AG20443 (cell line): Measurements from ENCODE around the gene GLRA1.
"Not testable (repeated sequence)": the region's sequence is repeated elsewhere in the genome, so short reads cannot be mapped to it uniquely, and the experiment has no call there.

Experiments
- DNase-seq: peaks from one replicate; pipeline ENCODE4 v3.0.0; 2012; ENCODE audit warnings: low spot score, mixed read lengths

Gene GLRA1

GRCh38 chr5:151885138-151885908 lies 39.3 kb downstream of the GLRA1 start:
- no peak for DNase-seq

DNA sequence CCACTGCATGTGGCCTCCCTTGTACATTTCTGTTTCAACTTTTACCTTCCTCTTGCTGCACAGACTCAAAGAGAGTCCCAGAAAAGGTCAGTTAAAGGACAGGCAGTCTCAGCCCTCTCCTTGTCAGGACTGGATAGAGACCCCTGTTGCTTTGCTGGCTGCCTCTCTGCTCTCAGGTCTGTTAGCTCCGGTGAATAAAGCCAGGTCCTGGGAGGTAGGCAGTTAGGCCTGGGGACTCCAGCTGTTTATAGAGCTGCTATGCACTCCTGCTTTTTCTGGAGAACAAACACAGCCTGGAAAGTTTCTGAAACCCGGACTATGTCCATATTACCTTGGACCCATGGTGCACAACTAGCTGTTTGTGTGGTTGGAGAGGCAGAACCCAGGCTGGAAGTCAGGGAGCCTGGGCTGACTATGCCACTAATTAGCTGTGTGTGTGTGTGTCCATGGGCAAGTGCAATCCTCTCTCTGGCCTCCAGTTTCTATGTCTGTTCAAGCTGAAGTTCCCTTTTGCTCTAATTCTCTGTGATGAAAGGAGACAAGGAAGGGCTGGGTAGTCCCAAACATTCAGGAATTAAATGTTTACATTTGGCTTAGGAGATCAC lies 42.9 kb downstream of the GLRA1 start:
- DNase-seq: no peak

GRCh38 chr5:151880324-151880723 lies 44.3 kb downstream of the GLRA1 start:
- no peak for DNase-seq

- DNase-seq: no peak
Observed at GRCh38 chr5:151873701-151874100, 51.0 kb downstream of the GLRA1 start.

- DNase-seq: no peak
Observed at GRCh38 chr5:151872701-151873100, 52.0 kb downstream of the GLRA1 start.

- peak; percentile 67 for DNase-seq
Observed at GRCh38 chr5:151870820-151871219, 53.8 kb downstream of the GLRA1 start.

- no peak for DNase-seq
Observed at GRCh38 chr5:151870271-151870670, 54.4 kb downstream of the GLRA1 start.

DNA sequence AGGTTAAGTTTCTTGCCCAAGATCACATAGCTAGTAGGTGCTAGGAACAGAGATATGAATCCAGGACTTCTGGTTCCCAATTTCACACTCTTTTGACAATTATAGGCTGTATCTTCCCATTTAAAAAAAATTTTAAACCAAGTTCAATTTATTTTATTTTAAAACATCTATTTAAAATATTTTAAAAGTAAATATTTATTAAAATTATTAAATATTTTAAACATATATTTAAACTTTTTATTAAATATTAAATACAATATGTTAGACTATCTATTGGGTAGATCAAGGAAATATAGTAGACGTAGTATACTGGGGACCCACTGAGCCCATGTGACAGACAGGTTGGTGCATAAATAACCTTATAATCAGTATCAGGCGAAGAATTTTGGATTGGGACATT lies 54.8 kb downstream of the GLRA1 start:
- no peak for DNase-seq

GRCh38 chr5:151868451-151868850 lies 56.2 kb downstream of the GLRA1 start:
- DNase-seq: no peak

DNA sequence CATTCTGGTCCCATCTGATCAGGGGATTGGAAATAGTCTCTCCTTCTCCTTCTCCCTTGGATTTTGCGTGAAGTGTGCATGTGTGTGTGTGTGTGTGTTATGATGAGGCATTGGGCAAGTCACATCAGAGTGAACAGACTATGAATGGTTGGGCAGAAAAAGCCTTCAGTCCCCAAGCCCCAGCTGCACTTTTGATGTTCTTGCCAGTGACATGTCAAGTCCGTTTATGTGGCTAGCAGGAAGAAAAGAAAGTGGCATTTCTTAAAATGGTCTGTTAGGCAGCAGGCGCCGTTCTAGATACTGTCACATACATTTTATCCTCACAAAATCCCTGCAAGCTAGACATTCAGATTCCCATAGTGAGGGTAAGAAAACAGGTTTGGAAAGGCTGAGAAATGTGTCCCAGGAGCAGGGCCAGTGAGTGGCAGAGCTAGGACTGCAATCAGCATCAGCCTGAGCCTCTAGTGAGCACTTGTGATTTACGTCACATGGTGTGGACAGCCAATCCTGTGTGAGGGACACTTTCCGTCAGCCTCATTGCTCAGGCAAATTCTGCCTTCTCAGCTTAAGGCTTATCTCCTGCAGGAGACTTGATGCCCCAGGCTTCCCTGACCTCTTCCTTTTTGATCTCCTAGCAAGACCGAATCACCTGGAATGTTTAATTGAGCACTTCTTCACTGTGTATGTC lies 60.4 kb downstream of the GLRA1 start:
- DNase-seq: no peak

GRCh38 chr5:151863566-151863965 lies 61.1 kb downstream of the GLRA1 start:
- DNase-seq: no peak

DNA sequence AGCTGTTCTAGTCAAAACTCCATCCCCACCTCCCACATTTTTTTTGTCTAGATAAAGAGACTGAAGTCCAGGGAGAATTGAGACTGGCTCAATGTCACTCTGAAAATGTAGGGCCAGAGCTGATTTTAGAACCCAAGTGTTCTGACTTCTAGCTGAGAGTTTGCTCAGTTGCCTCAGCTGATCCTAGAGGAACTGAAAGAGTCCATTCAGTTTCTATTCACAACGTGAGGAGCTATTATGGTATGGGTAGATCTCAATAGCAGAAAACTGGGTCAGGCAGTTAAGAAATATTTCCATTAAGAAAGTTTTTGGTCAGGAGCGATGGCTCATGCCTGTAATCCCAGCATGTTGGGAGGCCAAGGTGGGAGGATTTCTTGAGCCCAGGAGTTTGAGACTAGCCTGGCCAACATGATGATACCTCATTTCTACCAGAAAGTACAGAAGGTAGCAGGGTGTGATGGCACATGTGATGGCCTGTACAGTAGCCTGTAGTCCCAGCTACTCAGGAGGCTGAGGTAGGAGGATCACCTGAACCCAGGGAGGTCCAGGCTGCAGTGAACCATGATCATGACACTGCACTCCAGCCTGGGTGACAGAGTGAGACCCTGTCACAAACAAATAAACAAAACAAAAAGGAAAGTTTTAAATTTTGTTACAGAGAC lies 61.7 kb downstream of the GLRA1 start:
- DNase-seq: no peak

- not testable (repeated sequence) for DNase-seq
Observed at GRCh38 chr5:151860867-151861266, 63.8 kb downstream of the GLRA1 start.

DNA sequence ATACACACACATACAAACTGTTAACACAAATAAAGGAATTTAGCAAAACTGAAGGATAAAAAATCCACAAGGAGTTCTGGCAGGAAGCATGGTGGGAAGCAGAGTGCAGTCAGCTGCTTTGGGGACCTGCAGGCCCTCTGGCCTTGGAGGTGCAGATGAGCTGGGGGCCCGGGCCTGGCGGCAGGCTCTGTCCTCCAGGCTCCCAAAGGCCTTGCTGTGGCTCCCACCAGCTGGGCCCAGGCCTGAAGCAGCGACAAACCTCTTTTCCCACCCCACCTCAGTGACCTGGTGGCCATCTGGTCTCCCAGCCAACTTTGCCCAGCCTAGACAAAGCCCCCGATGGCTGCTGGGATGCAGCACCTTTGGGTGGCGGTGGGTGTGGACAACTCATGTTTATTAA lies 67.8 kb downstream of the GLRA1 start:
- DNase-seq: no peak

DNA sequence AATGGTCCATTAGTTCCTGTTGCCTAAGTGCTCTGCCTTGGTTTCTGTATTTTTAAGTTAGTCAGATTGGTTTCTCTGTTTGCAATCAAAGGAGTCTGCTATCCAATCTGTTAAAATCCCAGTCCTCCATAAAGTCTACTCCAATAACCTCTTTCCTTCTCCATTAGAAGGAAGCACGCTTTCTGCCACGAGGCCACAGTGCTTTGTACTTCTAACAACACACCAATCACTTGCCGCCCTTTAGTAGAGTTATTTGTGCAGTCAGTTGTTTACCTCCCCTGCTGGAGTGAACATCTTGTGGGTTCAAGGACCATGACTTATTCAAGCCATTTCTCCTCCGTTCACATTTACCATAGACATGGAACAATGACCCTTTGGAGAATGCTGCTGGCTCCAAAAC lies 69.0 kb downstream of the GLRA1 start:
- DNase-seq: no peak

DNA sequence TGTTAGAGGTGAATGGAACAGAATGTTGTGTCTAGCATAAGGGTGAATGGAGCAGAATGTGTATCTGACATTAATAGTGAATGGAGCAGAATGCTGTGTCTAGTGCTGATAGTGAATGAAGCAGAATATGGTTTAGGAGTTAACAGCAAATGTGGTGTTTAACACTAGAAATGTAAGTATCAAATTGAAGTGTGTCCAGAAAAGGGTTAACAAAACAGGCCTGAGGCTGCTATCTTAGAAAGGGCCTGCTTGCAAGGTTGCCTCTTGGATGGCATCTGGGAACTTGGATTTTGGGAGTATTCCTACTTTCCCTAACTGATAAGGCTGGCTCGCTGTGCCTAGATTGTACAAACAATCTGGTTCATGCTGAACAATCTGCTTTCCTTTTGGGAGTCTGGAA lies 76.8 kb downstream of the GLRA1 start:
- DNase-seq: no peak

GRCh38 chr5:151846765-151847164 lies 77.9 kb downstream of the GLRA1 start:
- no peak for DNase-seq

GRCh38 chr5:151832843-151833242 lies 91.8 kb downstream of the GLRA1 start:
- DNase-seq: not testable (repeated sequence)

- no peak for DNase-seq
Observed at GRCh38 chr5:151829370-151829769, 95.3 kb downstream of the GLRA1 start.

DNA sequence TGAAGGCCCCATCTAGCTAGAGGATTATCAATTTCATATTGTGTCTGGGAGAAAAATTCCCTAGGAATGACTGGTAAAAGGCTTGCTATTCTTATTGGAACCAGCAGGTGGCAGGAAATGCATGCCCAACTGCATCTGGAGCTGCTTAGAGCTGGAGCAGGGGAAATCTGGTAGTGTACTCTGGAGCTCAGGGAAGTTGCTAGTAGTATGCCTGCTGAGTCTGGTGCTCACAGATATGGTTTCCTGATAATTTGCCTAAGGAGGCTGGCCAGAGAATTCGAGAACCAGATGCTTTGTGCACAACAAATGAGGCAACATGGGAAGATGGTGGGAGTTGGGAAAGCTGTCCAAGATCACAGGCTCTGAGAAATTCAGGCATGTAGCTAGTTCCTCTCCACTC lies 99.2 kb downstream of the GLRA1 start:
- DNase-seq: peak; percentile 83

DNA sequence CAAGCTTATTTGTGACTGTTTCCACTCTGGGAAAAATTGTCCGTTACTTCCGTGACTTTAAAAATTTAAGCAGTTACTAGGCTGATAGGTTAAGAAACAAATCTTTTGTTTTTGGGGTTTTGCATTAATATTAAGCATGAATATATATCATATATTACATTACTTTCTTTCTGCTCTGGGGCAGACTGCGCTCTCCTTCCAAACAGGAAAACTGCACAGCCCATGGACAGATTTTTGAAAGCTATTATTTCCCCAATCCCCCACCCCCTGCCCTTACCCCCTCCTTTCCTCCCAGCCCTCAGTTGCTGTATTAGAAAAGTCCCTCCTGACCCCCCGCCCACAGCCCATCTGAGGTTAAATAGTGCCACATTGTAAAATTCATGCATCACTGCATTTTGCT lies 102.5 kb downstream of the GLRA1 start:
- DNase-seq: no peak

GRCh38 chr5:151820903-151821302 lies 103.7 kb downstream of the GLRA1 start:
- no peak for DNase-seq

GRCh38 chr5:151820271-151820670 lies 104.4 kb downstream of the GLRA1 start:
- no peak for DNase-seq
